HG03575 (cell line): ENCODE measurements around the gene SALL2.

ENCODE experiments used
- ATAC-seq: cut with Tn5 transposase; IDR thresholded peaks from one replicate; pipeline ENCODE4 v1.9.1; 2021; ENCODE audit not compliant: unreplicated experiment, insufficient number of reproducible peaks, low FRiP score; ENCODE audit errors: extremely low read depth

Gene SALL2

DNA sequence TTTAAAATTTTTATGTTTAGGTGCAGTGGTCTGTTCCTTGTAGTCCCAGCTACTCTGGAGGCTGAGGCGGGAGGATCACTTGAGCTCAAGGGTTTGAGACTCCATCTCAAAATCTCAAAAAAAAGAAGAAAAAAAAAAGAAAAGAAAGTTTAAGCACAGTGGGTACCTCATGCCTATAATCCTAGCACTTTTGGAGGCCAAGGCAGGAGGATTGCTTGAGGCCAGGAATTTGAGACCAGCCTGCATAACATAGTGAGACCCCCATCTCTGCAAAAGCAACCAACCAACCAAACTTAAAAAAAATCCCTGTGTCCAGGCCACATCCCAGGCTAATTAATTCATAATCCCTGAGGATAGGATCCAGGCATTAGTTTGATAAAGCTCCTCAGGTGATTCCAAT is 3.4 kb upstream of the SALL2 start:
- no peak for ATAC-seq

DNA sequence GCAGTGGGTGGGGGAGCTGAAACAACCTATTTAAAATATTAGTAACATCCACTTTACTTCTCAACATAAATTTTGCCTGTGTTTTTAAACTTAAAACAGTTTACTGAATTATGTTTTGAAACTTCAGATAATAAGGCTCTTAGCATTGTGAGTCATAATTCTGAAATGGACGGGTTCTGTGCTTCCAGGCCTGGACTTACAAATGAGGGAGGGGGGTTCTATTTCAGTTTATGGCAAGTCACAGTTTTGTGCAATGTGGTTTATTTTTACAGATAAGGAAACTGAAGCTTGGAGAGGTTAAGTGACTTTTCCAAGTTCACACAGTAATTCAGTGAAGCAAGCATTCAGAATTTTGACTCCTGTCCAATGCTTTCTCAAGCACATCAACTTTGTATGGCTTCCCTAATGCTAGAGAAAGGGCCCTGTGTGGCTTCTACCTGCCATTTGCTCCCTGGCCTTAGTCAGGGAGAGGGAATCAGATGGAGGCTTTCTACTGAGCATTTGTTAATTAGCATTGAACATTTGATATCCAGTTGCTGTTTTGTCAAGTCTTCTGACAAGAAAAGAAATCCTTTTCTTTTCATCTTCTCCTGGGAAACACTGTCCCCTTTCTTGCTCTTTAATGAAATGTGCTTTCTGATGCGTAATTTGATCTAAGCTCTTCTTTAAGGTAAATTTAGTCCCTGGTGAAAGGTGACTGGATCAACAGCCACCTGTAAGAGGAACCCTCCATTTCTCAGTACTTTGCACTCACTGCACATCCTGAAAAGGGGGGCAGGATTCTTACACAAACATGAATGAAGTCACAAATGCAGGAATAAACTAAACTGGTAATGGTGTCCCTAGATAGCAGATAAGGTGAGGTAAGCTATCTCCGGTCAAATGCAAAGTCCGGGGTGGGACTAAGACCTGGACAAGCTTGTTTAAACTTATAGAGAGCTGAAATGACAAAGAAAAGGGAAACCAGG is 2.5 kb upstream of the SALL2 start:
- no peak for ATAC-seq

DNA sequence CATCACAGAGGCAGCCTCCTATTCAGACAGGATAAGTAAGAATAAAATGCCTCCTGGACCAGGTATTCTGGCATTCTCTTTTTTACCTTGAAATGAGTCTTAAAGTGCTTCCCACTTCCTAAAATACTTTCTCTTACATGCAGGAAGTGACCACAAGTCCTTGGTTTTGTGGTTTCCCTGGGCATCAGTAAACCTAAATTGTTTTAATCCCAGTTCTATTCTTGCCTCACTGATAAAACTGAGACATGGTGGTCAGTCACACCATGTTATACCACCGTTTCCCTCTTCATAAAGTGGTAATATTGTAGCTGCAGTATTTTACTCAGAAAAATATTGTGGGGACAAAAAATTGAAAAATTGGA is 1.2 kb upstream of the SALL2 start:
- no peak for ATAC-seq

DNA sequence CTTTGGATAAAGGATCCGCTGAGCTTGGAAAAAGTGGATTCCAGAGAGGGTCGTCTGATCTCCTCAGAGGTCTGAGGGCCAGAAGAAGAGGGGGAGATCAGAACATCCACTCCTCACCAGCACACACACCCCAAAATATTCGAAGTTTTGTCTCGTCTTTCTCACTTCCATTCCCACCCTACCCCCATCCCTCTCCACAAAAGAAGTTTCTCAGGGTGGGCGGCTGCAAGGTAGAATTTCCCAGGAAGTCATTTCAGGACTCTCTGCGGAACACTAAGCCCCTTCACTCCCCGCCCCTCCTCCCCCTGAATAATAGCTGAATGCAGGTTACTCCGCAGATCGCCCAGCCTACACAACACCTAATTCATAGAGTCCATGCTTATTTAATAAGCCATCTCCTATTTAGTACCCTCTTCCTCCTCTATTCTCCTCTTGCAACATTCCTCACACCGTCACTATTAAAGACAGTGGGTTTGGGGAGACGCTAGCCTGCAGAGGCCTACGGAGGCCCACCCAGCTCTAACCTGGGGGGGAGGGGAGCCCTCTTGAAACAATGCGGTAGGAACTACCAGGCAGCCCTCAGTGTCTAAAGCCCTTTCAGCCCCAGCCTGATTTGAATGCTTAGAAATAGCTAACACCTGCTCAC is 649 bp upstream of the SALL2 start:
- no peak for ATAC-seq

DNA sequence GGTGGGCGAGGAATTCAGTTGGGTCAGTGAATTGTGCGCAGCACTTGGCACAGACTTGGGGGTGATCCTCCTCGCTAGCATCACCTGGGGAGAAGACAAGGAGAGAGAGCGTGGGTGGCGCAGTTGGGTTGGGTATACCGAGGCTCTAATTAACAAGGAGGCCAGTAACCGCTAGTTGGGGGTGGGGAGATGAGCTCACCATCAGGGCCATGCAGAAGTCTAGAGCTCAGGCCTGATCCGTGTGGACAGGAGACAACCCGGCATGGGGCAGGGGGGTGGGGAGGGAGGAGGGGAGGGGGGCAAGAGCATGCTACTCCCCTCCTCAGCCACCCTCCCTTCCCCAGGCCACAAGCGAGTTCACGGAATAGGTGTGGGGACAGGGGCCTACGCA is 580 bp downstream of the SALL2 start:
- ATAC-seq: no peak

DNA sequence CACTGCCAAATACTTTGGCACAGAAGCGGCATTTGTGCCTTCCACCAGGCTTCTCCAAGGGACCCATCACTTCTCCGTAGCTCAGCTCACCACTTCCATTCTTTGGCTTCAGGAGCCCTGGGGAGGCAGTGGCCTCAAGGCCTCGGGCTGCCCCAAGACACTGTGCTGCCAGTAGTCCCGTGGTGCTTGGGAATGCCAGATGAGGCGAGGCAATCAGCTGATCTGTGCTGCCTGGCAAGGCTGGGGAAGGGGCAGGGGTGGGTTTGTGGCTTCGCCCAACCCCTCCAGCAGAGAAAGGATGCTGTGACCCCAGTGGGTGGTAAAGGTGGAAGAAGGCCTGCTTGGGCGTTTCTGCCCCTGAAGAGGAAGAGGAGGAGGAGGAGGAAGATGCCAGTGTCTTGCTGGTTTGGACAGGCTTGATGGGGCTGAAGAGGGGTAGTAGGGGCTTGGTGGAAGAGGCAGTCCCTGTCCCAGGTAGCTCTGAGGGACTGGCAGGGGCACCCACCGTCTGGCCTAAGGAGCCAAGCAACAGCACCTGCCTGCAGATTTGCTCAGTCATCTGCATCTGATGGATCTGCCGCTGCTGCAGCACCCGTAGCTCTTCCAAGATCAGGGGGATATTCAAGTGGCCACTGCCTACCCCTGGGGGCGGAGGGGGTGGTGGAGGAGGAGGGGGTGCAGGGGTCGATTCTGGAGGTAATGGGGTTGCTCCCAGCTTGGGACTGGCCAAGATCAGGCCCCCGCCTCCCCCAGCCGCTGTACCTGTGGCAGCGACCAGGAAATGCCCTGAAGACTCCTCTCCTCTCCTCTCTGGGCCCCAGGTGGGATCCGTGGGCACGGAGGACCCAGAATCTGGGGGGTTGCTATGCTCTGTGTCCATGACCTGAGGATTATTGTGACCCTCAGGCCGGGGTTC is 1.3 kb downstream of the SALL2 start:
- ATAC-seq: no peak

DNA sequence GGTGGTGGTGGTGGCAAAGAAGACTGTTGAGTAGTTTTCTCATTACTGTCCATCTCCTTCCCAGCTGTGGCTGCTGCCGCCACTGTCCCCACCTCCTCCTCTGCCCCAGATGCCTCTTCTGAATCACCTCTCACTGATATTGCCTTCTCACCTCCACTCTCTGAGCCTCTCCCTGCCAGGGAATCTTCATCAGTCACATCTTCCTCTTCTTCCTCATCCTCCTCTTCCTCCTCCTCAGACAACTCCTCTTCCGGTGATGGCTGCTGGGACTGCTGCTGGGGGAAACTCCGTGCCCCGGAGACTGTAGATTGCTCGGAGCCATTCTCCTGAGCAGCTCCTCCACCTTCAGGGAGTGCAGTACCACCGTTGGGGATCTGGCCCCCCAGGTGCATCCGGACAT is 2.9 kb downstream of the SALL2 start:
- ATAC-seq: no peak

DNA sequence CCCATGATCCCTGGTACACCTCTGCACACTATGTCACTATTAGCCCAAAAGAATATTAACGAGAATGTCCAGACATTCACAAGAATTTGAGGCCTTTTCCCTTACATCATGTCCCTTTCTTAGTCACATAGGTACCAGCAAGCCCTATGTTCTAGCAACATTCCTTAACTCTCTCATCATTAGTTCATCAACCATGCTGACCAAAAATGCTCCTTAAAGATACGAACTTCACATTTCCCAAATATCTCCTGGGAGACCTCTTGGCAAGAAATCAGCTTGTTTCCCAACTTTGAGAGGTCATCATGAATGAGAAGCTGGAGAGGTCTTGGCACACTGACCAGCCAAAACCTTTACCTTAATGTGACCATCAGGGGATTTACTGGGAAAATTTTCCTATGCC is 4.6 kb downstream of the SALL2 start:
- no peak for ATAC-seq

DNA sequence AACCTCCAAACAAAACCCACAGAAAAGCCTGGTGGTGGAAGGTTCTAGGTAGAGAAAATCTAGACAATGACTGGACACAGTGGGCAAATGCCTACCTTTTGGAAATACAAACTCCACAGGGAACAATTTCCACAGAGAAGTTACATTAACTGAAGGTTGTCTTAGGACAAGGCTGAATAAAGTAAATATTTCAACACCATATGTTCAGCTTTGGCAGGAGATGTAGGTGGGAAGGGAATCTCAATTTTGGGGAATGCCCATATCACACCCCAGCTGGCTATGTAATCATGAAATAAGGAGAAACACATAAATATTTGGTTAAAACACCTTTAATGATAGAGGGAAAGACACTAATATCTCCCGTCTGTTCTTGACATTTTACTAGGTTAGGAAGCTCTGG is 5.4 kb downstream of the SALL2 start:
- no peak for ATAC-seq

DNA sequence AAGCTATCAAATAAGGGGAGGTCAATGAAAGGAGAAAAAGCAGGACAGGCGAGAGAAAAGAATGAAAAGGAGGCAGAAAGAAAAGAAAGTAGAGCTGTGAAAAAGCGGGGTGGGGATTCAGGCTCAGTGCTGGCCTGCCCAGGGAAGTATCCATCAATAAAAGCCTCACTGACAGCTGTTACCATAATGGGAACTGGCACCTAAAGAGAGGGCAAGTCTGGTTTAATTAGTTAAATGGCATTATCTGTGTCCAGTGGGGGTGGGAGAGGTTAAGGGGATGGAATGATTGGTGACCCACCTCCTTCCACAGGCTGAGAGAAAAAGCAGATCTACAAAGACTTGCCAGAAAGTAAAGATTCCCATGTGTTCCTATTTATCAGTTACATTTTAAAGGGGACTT is 7.4 kb downstream of the SALL2 start:
- no peak for ATAC-seq

DNA sequence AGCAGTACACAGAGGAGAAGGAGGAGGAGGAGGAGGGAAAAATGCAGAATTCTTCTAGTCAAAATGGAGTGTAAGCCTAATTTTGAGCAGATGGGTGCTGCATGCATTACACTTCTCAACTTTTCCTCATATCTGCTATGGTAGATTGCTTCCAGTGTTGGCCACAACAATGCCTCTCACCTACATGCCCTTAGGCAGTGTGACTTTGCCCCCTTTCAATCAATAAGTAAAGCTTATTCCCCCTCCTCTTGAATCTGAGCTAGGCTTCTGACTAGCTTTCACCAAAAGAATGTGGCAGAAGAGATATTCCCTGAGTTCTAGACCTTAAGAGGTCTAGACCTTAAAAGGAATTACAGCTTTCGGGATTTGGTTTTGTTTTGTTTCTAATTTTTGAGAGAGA is 11.8 kb downstream of the SALL2 start:
- ATAC-seq: no peak

DNA sequence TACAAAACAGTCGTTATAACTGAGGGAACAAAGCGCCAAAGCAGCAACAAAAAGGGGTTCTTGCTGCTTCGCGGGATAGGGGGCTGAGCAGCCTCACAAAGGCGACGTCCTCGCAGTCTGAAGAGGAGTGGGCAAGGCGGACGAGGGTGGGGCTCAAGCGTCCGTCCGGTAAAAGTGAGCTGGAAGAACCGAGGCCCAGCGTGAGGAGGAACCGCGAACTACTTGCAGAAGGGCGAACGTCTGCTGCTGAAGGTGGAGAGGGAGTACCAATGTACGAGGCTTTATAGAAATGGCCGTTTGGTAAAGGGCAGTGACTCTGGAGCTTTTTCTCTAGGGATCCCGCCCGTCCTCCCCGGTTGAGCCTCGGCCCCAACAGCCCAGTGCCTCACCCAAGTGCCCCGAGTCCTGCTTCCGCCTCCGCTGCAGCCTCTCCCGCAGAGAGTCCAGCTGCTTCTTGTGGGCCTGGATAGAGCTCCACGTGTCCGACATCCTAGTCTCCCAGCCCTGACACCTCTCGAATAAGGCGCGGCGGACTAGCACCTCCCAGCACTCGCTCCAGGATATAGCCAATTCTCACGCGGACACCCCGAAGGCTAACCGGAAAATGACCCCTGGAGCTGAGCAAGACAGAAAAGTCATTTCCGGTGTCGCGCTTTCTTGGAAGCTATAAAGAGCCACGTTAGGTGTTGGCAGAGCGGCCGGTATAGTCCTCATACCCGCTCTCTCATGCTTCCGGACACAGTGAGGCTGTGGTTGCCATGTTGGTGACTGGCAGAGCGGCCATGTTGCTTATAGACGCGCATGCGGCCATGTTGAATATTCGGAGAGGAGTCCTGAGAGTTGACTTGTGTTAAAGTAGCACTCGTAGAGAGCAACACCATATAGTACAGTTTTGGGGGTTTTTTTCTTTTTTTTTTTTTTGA is 15.2 kb downstream of the SALL2 start, which contains the start of gene METTL3:
Gene METTL3, minus strand, starts transcription at position 606 of the 923 bp plus-strand sequence. Its CDS starts 117 bp downstream, at position 489.
- peak; percentile 96 for ATAC-seq

DNA sequence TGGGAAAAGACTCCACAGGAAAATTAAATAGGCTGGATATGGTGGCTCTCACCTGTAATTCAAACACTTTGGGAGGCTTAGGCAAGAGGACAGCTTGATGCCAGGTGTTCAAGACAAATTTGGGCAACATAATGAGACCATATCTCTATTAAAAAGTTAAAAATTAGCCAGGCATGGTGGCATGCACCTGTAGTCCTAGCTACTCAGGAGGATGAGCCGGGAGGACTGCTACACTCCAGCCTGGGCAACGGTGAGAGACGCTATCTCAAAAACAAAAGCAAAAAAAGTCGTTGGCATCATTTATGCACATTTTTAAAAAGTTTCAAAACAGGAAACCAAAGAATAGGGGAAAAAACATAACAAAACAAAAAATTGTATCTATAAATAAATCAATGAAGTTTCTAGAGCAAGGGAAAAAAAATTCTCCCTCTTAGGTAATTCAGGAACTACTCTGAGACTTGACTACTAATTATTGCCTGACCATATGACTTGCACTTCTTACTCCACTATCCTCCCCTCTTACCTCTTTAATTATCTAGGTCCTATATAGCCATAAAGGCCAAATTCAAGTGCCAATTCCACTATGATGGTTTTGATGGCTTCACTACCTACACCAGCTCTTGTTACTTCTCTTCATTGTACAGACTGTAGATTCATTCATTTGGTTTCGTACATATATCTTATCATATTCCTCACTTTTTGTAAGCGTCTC is 16.6 kb downstream of the SALL2 start:
- ATAC-seq: no peak

DNA sequence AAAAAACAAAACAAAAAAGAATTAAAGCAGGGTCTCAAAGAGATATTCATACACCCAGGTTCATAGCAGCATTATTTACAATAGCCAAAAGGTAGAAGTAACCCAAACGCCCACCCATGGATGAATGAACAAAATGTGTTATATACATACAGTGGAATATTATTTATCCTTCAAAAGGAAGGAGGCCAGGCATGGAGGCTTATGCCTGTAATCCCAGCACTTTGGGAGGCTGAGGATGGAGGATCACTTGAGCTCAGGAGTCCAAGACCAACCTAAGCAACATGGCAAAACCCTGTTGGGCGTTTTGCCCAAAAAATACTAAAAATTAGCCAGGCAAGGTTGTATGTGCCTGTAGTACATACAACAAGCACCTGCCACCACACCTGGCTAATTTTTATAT is 19.6 kb downstream of the SALL2 start:
- no peak for ATAC-seq

DNA sequence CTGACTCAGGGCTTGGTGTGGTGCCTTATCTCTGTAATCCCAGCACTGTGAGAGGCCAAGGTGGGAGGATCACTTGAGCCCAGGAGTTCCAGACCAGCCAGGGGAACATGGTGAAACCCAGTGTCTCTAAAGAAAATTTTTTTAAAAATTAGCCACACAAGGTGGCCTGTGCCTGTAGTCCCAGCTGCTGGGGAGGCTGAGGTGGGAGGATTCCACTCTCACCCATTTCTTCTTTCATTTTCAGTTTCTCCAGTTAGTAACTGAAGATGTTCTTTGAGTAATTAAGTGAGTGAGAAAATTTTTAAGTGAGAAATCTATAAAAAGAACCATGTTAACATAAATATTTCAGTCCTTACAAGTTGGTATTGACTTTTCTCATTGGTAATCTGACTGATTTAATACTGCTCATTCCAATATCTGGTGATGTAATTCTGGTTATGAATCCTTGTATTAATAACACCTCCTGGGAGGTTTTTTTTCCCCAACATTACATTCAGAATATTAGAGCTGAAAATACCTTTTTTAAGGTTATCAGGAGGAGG is 21.1 kb downstream of the SALL2 start:
- no peak for ATAC-seq

DNA sequence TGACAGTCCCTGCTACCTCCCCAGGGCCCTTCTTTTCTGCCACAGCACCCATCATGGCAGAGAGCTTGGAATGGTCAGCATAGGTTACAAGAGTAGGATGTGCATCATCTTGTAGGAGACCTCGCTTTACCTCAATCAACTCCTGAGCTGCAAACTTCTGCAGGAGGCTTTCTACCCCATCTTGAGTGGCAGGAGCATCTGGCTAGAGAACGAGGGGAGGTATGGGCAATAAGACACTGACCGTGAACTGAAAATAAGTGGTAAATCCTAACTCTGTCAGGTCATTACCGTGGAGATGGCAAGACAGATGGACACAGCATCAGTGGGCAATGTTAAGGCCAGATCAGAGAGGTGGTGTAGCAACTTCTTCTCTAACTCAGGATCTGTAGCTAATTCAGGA is 22.8 kb downstream of the SALL2 start:
- no peak for ATAC-seq

DNA sequence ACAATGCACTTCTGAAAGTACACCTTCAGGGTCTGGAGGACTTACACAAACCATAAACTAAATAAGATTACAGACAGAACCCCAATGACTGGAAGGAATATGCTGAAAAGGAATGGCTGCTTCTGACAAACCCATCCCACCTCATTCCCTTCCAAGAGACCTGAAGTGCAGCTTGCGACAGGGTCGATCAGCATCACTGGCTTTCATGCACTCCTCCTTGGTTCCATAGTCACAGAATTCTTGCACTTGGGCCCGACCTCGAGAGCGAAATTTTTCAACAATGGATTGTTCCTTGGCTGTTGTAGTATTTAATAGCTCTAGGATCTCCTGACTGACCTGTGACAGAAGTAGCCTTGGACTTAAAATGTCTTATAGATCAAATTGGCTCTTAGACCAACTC is 24.6 kb downstream of the SALL2 start:
- ATAC-seq: no peak
